SK-N-SH treated with all-trans-retinoic acid at 6 μM for 48 hours (cell line): Measurements from ENCODE around the gene PANK2.

Experiments used
- ATAC-seq: fragments of 200-7000 bp; cut with Tn5 transposase; 3 replicates; pipeline ENCODE4 v1.9.1; 2020; ENCODE audit warnings: mild to moderate bottlenecking, moderate library complexity
- ARNTL ChIP-seq: fragments of 450-650 bp; formaldehyde crosslinking; IDR thresholded peaks from 2 replicates; pipeline ENCODE4 v1.5.0; 2020; ENCODE audit warnings: low read depth, mild to moderate bottlenecking, moderate library complexity, borderline replicate concordance
- BACH2 ChIP-seq: fragments of 250-450 bp; sonication (Bioruptor Pico); IDR thresholded peaks from 2 replicates; pipeline ENCODE4 v1.9.0; 2021; ENCODE audit warnings: mild to moderate bottlenecking, borderline replicate concordance
- CSDC2 ChIP-seq: fragments of 250-450 bp; sonication (Bioruptor Pico); IDR thresholded peaks from 2 replicates; pipeline ENCODE4 v1.5.0; 2020; ENCODE audit warnings: mild to moderate bottlenecking, moderate library complexity
- ESRRG ChIP-seq: fragments of 250-450 bp; sonication (Bioruptor Pico); IDR thresholded peaks from 2 replicates; pipeline ENCODE4 v1.6.1; 2021; ENCODE audit warnings: mild to moderate bottlenecking
- GLIS3 ChIP-seq: fragments of 250-450 bp; sonication (Bioruptor Pico); IDR thresholded peaks from 2 replicates; pipeline ENCODE4 v1.5.0; 2020; ENCODE audit warnings: mild to moderate bottlenecking, moderate library complexity
- ISL1 ChIP-seq: fragments of 250-450 bp; sonication (Bioruptor Pico); IDR thresholded peaks from 2 replicates; pipeline ENCODE4 v2.1.2; 2022; ENCODE audit warnings: mild to moderate bottlenecking, moderate library complexity
- OSR1 ChIP-seq: fragments of 250-450 bp; sonication (Bioruptor Pico); IDR thresholded peaks from 2 replicates; pipeline ENCODE4 v1.8.0; 2022; ENCODE audit warnings: moderate library complexity, mild to moderate bottlenecking, inconsistent platforms
- PATZ1 ChIP-seq: fragments of 250-450 bp; sonication (Bioruptor Pico); IDR thresholded peaks from 2 replicates; pipeline ENCODE4 v1.8.0; 2020; ENCODE audit warnings: mild to moderate bottlenecking, moderate library complexity, borderline replicate concordance
- PPARA ChIP-seq: fragments of 250-450 bp; sonication (Bioruptor Pico); IDR thresholded peaks from 2 replicates; pipeline ENCODE4 v1.5.0; 2020; ENCODE audit warnings: mild to moderate bottlenecking, borderline replicate concordance
- RARB ChIP-seq: fragments of 250-450 bp; sonication (Bioruptor Pico); IDR thresholded peaks from 2 replicates; pipeline ENCODE4 v1.8.0; 2021; ENCODE audit warnings: mild to moderate bottlenecking, moderate library complexity
- SNAI2 ChIP-seq: fragments of 250-450 bp; sonication (Bioruptor Pico); IDR thresholded peaks from 2 replicates; pipeline ENCODE4 v1.5.0; 2020; ENCODE audit warnings: mild to moderate bottlenecking, moderate library complexity
- TCF4 ChIP-seq: fragments of 250-450 bp; sonication (Bioruptor Pico); IDR thresholded peaks from 2 replicates; pipeline ENCODE4 v1.8.0; 2021; ENCODE audit warnings: mild to moderate bottlenecking, moderate library complexity, borderline replicate concordance
- TOX ChIP-seq: fragments of 250-450 bp; sonication (Bioruptor Pico); IDR thresholded peaks from 2 replicates; pipeline ENCODE4 v1.8.0; 2021; ENCODE audit warnings: mild to moderate bottlenecking, moderate library complexity, borderline replicate concordance
- ZC3H10 ChIP-seq: fragments of 250-450 bp; sonication (Bioruptor Pico); IDR thresholded peaks from 2 replicates; pipeline ENCODE4 v1.5.1; 2021; ENCODE audit warnings: mild to moderate bottlenecking, moderate library complexity
- ZFP30 ChIP-seq: fragments of 450-650 bp; formaldehyde crosslinking; IDR thresholded peaks from 2 replicates; pipeline ENCODE4 v1.5.0; 2022; ENCODE audit warnings: mild to moderate bottlenecking, moderate library complexity
- ZNF565 ChIP-seq: fragments of 450-650 bp; formaldehyde crosslinking; conservative IDR thresholded peaks from 2 replicates; pipeline ENCODE4 v1.5.0; 2020; ENCODE audit warnings: low read depth, mild to moderate bottlenecking, moderate library complexity
- ZNF70 ChIP-seq: fragments of 450-650 bp; formaldehyde crosslinking; IDR thresholded peaks from 2 replicates; pipeline ENCODE4 v1.5.0; 2020; ENCODE audit warnings: mild to moderate bottlenecking, moderate library complexity
- ZNF8 ChIP-seq: fragments of 450-650 bp; formaldehyde crosslinking; IDR thresholded peaks from 2 replicates; pipeline ENCODE4 v1.5.0; 2020; ENCODE audit warnings: mild to moderate bottlenecking, moderate library complexity
- TF ChIP-seq, protein P1 (sequence below): fragments of 250-450 bp; sonication (Bioruptor Pico); IDR thresholded peaks from 2 replicates; pipeline ENCODE4 v1.8.0; 2021; ENCODE audit warnings: low read depth, mild to moderate bottlenecking, moderate library complexity, borderline replicate concordance
- TF ChIP-seq, protein P2 (sequence below): fragments of 250-450 bp; sonication (Bioruptor Pico); IDR thresholded peaks from 2 replicates; pipeline ENCODE4 v1.5.1; 2021; ENCODE audit warnings: mild to moderate bottlenecking, moderate library complexity

Gene PANK2

GRCh38 chr20:3890398-3890751 lies 1.2 kb downstream of the PANK2 start:
- ATAC-seq = no peak
- TF ChIP-seq ZNF8 (CRISPR knock-in tag) (no peak), ZNF565 (CRISPR knock-in tag) (no peak), OSR1 (CRISPR knock-in tag) (no peak), PPARA (CRISPR knock-in tag) (no peak), PATZ1 (CRISPR knock-in tag) (no peak), ZFP30 (CRISPR knock-in tag) (no peak), GLIS3 (no peak), ISL1 (CRISPR knock-in tag) (no peak), BACH2 (CRISPR knock-in tag) (no peak), ARNTL (CRISPR knock-in tag) (no peak), ZC3H10 (CRISPR knock-in tag) (no peak), ZNF70 (no peak)
- TF ChIP-seq, protein P1, sequence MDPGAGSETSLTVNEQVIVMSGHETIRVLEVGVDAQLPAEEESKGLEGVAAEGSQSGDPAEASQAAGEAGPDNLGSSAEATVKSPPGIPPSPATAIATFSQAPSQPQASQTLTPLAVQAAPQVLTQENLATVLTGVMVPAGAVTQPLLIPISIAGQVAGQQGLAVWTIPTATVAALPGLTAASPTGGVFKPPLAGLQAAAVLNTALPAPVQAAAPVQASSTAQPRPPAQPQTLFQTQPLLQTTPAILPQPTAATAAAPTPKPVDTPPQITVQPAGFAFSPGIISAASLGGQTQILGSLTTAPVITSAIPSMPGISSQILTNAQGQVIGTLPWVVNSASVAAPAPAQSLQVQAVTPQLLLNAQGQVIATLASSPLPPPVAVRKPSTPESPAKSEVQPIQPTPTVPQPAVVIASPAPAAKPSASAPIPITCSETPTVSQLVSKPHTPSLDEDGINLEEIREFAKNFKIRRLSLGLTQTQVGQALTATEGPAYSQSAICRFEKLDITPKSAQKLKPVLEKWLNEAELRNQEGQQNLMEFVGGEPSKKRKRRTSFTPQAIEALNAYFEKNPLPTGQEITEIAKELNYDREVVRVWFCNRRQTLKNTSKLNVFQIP (CRISPR knock-in tag) = no peak

GRCh38 chr20:3890999-3891929 lies 2.1 kb downstream of the PANK2 start:
- TF ChIP-seq ARNTL (CRISPR knock-in tag) (no peak), TCF4 (CRISPR knock-in tag) (no peak), ZNF70 (no peak), PPARA (CRISPR knock-in tag) (no peak), ZNF8 (CRISPR knock-in tag) (no peak), ZC3H10 (CRISPR knock-in tag) (no peak), ZFP30 (CRISPR knock-in tag) (no peak), TOX (no peak)
- TF ChIP-seq, protein P1 (CRISPR knock-in tag) = no peak

DNA sequence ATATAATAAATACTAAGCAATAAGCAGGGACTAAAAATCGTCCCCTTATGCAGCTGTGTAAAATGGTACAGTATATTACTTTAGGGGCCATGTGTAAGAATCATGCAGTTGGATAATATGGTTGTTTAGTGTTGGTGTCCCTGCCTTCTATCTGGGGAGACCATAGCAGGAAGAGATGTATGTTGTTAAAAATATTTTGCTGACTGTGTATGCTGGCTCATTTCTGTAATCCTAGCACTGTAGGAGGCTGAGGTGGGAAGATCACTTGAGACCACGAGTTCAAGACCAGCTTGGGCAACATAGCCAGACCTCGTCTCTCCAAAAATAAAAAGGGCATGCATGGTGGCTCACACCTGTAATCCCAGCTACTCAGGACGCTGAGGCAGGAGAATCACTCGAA lies 5.6 kb downstream of the PANK2 start:
- TF ChIP-seq SNAI2 (CRISPR knock-in tag) (no peak), ARNTL (CRISPR knock-in tag) (no peak), PATZ1 (CRISPR knock-in tag) (no peak), RARB (CRISPR knock-in tag) (no peak), GLIS3 (no peak)
- TF ChIP-seq, protein P1 (CRISPR knock-in tag) = no peak
- ATAC-seq = no peak

More at GRCh38 chr20:3890999-3891929, 2.1 kb downstream of the PANK2 start:
- no peak for ATAC-seq

DNA sequence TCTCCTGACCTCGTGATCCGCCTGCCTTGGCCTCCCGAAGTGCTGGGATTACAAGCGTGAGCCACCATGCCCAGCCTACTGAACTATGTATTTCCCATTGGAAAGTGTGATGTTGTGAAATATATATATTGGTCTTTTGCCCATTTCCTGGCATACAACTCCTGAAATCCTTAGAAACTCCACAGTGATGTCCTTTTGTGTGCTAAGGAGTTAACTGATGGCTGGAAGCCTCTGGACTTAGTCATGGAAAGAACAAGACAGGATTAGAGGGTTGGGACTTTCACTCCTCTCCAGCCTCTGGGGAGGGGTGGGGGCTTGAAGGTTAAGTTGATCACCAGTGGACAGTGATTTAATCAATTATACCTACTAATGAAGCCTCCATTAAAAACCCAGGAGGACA lies 7.1 kb downstream of the PANK2 start:
- ATAC-seq = no peak
- TF ChIP-seq RARB (CRISPR knock-in tag) (no peak), ZC3H10 (CRISPR knock-in tag) (no peak), TCF4 (CRISPR knock-in tag) (no peak), BACH2 (CRISPR knock-in tag) (no peak), TOX (no peak), ZNF565 (CRISPR knock-in tag) (no peak), GLIS3 (no peak), PPARA (CRISPR knock-in tag) (no peak), SNAI2 (CRISPR knock-in tag) (no peak), ESRRG (CRISPR knock-in tag) (no peak), ZNF70 (no peak), PATZ1 (CRISPR knock-in tag) (no peak), ZNF8 (CRISPR knock-in tag) (no peak), CSDC2 (no peak)
- TF ChIP-seq, protein P2, sequence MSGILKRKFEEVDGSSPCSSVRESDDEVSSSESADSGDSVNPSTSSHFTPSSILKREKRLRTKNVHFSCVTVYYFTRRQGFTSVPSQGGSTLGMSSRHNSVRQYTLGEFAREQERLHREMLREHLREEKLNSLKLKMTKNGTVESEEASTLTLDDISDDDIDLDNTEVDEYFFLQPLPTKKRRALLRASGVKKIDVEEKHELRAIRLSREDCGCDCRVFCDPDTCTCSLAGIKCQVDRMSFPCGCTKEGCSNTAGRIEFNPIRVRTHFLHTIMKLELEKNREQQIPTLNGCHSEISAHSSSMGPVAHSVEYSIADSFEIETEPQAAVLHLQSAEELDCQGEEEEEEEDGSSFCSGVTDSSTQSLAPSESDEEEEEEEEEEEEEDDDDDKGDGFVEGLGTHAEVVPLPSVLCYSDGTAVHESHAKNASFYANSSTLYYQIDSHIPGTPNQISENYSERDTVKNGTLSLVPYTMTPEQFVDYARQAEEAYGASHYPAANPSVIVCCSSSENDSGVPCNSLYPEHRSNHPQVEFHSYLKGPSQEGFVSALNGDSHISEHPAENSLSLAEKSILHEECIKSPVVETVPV = no peak
